Occipital lobe (tissue), 2 donors: ENCODE measurements around the gene IL15RA. TPM values are rescaled to one million over a fixed set of nuclear protein-coding genes. Genes with fewer than 3 reads are reported as not detected.
"Not testable (repeated sequence)": the region's sequence is repeated elsewhere in the genome, so short reads cannot be mapped to it uniquely, and the experiment has no call there.

Experiments
- DNase-seq: peaks from one replicate; lab custom pipeline; 2025; lab: John Stamatoyannopoulos, UW
- total RNA-seq: library from RNA; depleted of rRNA; stranded (reverse); fragments of >200 nt; gene quantifications from one replicate; pipeline ENCODE4 v1.2.3, GENCODE V29; 2014

The IL15RA gene
- total RNA-seq, 1 donor from 2014 or later: not detected

DNA sequence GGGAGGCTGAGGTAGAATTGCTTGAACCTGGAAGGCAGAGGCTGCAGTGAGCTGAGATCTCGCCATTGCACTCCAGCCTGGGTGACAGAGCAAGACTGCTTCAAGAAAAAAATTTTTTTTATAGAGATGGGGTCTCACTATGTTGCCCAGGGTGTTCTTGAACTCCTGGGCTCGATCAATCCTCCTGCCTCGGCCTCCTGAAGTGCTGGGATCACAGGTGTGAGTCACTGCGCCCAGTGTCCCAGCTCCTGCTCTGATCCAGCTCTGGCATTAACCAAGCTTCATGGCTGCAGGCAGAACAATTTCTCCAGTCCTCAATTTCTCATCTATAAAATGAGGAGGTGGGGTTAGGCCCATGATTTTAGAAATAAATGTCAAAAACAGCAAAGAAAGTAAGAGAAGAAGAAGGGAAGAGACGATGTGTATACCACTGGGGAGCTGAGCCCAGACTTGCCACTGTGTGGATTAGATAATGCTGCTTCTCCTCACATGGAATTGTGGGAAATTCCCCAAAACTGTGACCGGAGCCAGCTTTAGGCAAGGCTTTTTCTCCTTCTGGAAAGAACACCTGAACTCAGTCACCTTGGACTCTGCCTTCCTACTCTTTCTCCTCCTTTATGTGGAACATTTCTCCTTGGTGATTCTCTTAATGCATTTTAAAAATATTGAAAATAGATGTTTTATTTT lies 25.5 kb downstream of the IL15RA start:
- no peak for DNase-seq

GRCh38 chr10:5951167-5951711 lies 26.1 kb downstream of the IL15RA start:
- DNase-seq: no peak

- DNase-seq: peak; percentile 47
These were observed 28.2 kb downstream of the IL15RA start for GRCh38 chr10:5949009-5949759.

GRCh38 chr10:5948208-5948585 lies 29.1 kb downstream of the IL15RA start:
- DNase-seq: no peak

DNA sequence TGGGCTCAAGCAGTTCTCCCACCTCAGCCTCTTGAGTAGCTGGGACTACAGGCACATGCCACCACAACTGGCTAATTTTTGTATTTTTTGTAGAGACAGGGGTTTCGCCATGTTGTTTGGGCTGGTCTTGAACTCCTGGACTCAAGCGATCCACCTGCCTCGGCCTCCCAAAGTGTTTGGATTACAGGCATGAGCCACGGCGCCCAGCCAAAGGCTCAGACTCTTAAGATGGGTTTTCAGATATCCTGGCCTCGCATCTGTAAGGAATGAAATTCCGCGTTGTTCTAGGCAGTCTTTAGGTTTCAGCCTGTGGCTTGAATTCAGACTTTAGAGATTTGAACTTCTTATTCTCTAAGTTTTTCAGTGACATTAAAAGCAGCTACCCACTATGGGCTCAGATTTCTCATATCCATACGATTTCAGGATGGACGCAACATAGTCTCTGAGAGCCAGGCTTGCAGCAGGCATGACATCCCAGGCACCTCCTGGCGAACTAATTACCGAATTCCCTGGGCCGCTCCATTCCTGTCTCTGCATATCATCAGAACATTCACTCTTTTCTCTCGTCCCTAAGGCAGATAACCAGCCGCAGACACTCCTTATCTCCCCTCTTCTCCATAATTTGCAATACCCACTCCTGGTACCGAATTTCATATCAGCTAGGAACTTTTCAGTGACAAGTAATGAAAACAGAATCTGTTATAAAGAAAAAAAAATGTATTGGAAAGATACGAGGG lies 29.7 kb downstream of the IL15RA start:
- DNase-seq: no peak

DNA sequence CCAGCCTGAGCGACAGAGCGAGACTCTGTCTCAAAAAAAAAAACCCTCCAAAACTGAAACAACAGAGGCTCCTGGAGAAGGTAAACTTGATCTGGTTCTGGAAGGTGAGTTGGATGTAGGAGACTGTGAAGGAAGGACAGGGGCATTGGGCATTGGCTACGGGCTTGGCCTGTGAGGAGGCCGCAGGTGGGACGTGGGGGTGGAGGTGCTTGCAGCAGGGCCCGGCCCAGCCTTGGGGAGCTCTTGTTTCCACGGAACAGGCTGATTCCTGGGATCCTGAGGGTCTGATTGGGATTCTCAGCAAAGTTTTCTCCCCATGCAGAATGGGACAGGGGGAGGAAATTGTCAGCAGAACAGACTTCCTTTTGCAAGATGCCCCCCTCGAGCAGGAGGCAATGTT lies 30.6 kb downstream of the IL15RA start:
- no peak for DNase-seq

GRCh38 chr10:5946419-5946775 lies 30.9 kb downstream of the IL15RA start:
- not testable (repeated sequence) for DNase-seq

GRCh38 chr10:5945561-5946418 lies 31.6 kb downstream of the IL15RA start:
- no peak for DNase-seq

GRCh38 chr10:5945190-5945509 lies 32.2 kb downstream of the IL15RA start:
- DNase-seq: no peak

DNA sequence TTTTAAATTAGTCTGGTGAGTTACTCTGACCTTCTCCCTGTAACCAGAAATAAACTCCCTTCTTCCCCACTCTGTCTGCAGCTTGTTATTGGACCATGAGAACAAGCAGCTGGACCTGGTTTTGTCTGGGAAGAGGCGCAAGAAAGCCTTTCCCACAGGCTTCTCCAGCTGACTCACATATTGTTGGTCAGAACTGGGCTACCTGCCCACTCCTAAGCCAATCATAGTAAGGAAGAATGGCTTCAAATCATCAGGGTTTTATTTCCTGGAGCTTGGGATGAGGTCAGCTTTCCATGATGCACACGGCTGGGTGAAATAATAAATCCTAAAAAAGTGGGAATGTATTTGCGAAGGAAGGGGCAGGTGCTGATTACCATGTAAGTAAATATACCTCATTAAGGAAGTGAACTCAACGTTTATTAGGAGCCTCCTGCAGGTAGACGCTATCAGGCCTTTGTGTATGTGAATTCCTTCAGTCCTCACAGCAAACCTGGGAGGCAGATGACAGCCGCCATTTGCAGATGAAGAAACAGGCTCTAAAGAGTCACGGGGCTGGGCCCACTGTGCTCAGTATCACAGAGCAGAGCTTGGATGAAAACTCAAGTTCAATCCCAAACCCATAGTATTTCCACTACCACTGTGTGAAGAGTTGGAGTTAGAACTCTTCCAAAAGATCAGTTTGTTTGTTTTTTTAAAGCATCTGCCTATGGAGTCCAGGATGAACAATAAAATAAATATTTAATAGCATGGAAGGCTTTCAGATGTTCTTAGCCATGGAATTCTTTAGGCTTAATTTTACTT lies 32.8 kb downstream of the IL15RA start:
- peak; percentile 75 for DNase-seq

DNA sequence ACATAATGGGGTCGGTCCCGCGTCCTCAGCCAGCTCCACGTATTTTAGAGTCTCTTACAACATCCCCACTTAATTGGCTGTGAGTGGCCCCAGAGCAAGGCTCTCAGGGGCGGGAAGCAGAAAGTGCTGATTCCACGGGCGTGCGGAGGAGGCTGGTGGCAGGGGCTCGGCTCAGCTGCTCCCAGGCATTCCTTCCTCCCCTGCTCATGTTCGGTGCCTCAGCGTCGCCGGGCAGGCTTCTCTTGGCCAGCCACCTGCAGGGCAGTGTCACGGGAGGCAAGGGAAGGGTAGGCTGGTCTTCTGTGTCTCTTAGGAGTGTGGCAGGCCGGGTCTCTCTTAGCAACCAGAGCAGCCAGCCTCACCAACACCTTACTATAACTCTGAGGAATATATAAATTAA lies 33.8 kb downstream of the IL15RA start:
- DNase-seq: peak; percentile 15

- no peak for DNase-seq
These were observed 34.9 kb downstream of the IL15RA start for GRCh38 chr10:5942474-5942873.

- no peak for DNase-seq
These were observed 35.3 kb downstream of the IL15RA start for GRCh38 chr10:5942001-5942400.

GRCh38 chr10:5941579-5941978 lies 35.8 kb downstream of the IL15RA start:
- DNase-seq: no peak

DNA sequence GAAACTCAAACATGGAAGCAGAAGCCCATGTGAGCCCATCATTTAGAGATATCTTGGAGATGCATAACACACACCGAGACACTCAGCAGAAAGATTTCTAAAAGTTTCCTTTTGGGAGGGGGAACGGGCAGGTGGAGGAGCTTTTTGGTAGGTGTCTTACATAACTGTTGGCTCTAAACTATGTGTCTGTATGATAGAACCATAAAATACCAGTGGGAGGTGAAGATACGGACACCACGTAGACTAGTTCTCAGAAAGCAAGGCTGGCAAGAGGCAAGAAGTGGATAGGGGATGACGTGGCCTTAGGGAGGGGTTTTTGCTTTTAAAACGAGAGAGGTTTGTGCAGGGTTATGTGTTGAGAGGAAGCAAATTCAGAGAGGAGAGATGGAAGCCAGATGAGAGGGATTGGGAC lies 36.5 kb downstream of the IL15RA start:
- DNase-seq: no peak

DNA sequence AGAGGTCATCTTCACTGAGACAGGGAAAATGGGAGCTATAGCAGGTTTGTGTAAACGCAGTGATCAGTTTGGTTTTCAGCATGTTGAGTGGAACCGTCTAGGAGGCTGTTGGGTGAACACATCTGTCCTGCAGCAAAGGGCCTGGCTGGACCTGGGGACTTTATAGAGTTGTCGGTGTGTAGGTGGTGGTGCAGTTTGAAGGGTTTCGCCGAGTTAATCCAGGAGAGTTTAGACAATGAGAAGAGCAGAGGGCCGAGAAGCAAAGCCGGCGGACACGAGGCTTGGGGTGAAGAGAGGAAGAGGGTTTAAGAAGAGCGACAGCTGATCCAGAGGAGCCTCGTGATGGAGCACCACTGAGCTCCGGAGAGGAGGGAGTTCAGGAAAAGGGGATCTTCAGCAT lies 39.1 kb downstream of the IL15RA start:
- DNase-seq: no peak

DNA sequence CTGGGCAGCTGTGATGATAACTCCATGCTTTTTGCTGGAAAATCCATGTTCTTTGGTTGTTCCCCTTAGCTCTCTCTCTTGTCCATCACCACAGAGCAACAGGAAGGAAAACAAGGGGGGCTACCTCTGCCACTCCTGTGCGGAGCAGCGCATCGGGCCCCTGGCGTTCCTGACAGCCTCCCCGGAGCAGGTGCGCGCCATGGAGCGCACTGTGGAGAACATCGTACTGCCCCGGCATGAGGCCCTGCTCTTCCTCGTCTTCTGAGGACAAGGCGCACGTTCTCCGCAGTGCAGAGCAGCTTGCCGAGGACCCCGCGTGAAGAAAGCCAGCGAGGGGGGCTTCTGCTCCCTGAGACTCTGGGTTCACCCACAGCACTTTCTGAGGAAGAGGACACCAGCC lies 40.3 kb downstream of the IL15RA start:
- no peak for DNase-seq

- no peak for DNase-seq
These were observed 41.7 kb downstream of the IL15RA start for GRCh38 chr10:5935628-5936027.

GRCh38 chr10:5933909-5934546 lies 43.3 kb downstream of the IL15RA start:
- no peak for DNase-seq

GRCh38 chr10:5932345-5932744 lies 45.0 kb downstream of the IL15RA start:
- no peak for DNase-seq
